ENCODE results near the gene CCDC8.
"Not testable (repeated sequence)": the region's sequence is repeated elsewhere in the genome, so short reads cannot be mapped to it uniquely, and the experiment has no call there.

CCDC8 gene

DNA sequence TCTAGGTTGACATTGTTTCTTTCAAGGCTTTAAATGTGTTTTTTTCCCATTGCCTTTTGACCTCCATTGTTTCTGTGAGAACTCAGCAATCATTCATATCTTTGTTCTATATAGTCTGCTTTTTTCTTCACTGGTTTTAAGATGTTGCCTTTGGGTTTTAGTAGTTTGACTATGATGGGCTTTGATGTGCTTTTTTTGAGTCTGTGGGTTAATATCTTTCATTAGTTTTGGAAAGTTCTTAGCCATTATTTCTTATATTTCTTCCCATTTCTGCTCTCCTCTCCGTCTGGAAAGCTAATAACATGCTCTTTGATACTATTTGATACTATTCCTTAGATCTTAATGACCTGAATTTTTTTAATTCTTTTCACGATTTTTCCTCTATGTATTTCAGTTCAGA is 32.7 kb downstream of the CCDC8 start:
- DNase-seq (ENCODE audit: low read depth) = no peak

DNA sequence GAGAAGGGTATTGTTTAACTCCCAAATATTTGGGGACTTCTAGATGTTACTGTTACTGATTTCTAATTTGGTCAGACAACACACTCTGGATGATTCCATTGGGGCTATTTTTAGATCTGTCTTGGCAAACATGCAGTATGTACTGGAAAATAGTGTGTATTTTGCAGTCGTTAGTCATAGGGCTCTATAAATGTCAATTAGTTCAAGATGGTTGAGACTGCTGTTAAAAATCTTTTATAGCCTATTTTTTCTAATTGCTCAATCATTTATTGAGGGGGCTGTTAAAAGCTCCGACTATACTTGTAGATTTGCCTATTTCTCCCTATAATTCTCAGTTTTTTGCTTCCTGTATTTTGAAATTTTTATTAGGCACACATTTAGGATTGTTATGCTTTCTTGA is 35.1 kb downstream of the CCDC8 start:
- peak; percentile 79 for DNase-seq (ENCODE audit: low read depth)

DNA sequence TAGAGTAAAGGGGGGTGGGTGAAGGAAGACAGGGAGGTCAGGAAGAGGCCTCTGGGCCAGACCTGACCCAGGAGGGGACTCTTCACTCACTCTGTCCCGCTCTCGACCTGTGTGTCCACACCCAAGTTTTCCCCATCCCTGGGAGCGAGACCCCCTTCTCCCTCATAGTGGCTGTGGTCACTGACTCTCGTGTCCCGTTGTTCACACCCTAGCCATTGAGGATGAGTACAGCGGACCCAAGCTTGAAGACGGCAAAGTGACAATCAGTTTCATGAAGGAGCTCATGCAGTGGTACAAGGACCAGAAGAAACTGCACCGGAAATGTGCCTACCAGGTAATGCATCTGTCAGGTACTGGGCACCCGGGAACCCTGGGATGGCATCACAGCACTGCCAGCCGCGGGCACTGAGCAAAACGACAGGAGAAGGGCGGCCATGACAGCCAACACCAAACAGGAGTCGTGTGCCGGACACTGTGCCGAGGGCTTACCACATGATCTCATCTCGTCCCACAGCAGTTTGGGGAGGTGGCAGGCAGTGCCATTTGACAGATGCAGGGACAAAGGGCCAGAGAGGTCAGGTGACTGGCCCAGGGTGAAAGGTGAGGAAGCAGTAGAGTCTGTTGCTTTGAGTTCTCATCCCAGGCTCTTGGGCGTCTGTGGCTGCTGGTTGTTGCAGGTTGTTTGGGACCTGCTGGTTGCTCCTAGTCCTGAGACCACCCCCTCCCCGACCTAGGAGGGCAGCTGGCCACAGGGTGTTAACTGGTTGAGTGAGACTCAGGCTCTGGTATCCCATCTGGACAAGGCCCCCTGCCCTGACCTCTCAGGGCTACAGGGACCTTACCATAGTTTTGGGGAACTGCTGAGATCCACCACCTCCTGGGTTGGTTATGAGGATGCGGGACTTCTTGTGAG is 36.9 kb downstream of the CCDC8 start:
- no peak for DNase-seq (ENCODE audit: low read depth)

- DNase-seq (ENCODE audit: low read depth) = not testable (repeated sequence)
Measured at GRCh38 chr19:46375476-46376067, 37.8 kb downstream of the CCDC8 start.

- DNase-seq (ENCODE audit: low read depth) = no peak
Measured at GRCh38 chr19:46374536-46375475, 38.6 kb downstream of the CCDC8 start.

DNA sequence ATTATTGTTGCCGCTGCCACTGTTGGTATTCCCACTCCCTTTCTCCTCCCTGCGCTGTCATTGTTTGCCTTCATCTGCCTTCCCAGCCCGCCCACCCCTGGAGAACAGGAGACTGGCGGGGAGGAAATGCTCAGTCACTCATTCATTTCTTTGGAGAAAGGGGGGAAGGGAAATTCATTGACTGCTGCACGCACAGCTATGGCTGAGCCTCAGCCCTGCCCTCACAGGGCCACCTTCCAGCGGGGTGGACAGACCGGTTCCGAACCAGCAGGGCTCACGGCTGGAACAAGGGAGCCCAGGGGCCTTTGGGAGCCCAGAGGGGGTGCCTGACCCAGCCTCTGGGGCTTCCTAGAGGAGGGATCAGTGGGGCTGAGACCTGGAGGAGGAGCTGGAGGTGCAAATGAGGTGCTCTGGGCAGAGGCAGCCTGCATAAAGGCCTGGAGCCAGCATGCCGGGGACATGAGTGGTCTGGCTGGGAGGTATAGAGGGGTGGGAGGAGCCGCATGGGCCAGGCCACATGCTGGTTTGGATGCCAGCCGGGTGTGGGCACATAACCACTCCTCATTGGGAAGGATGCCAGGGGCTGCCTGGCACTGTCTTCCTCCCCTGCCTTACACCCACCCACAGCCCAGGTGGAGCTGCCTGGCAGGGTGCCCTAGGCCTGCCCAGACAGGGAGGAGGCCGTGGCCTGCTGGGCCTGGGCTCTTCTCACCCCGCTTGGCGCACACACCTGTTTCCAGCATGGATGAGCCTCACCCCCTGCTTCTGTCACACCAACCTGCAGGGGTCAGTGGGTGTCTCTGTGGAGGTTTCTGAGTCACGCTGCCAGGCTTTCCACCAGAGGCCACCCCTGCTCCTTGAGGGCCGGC is 39.6 kb downstream of the CCDC8 start:
- DNase-seq (ENCODE audit: low read depth) = peak; percentile 56

DNA sequence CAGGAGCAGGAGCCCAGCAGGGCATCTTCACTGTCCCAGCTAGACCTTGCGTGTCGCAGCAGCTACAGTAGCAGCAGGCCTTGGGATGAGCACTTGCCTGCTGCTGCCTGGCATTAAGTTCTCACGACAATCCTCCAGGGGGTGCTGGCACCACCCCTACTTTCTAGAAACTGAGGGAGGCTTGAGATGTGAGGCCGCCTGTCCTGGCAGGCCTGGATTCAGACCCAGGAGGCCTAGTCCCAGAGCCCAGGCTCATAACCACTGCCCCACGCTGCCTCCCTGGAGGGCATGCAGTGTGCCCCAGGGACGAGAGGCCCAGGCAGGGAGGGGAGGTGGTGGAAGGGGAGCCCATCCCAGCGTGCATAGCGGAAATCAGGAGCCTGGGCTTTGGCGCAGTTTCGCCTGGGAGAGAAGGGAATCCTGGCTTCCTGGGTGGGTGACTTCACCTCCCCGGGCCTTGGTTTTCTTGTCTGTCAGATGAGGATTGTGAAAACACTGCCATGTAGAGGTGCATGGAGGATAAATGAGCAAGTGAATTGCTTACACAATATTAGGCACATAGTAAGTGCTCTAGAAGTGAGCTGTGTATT is 40.4 kb downstream of the CCDC8 start:
- peak; percentile 58 for DNase-seq (ENCODE audit: low read depth)

DNA sequence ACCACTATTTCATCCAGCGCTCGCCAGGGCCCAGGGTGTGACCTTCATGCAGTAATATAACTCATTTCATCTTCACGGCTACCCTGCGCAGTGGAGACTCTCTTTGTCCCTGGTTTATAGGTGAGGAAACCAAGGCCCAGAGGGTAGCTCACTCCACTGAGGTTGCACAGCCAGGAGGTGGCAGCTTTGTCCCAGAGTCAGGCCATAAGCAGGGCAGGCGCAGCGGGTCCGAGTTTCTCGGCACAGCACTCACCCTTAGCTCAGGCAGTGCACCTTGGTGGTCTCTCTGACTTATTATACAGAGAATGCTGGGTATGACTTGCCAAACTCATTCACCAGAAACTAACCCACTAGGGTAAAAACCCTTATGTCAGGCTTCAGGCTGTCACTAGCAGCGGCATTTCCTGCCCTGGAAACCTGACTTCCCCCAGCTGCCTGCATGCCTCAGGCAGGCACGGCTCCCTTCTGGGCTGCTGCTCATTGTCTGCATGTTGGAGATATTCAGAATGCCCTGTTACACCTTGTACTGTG is 41.9 kb downstream of the CCDC8 start:
- DNase-seq (ENCODE audit: low read depth) = no peak

DNA sequence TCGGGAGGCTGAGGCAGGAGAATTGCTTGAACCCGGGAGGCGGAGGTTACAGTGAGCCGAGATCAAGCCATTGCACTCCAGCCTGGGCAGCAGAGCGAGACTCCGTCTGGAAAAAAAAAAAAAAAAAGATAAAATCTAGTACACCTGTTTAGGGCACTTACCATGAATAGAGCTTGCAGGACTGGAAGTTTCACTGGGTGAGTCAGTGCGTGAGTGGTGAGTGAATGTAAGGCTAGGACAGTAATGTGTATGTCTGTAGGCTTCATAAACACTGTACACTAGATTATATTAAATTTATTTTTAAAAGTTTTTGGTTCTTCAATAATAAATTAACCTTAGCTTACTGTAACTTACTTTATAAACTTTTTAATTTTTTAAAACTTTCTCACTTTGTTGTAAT is 43.5 kb downstream of the CCDC8 start:
- no peak for DNase-seq (ENCODE audit: low read depth)

DNA sequence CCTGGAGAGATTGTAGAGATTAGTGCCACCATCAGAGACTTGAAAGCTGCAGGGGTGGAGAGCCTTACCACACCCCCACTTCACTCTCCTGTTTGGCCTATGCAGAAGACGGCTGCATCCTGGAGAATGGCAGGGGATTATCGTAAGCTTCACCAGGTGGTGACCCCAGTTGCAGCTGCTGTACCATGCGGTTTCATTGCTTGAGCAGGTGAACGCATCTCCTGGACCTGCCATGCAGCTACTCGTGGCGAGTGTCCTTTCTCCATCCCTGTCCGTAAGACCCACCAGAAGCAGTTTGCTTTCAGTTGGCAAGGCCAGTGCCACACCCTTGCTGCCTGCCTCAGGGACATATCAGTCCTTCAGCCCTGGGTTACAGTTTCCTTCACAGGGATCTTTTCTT is 45.2 kb downstream of the CCDC8 start:
- DNase-seq (ENCODE audit: low read depth) = no peak

- no peak for DNase-seq (ENCODE audit: low read depth)
Measured at GRCh38 chr19:46367426-46367825, 45.9 kb downstream of the CCDC8 start.

GRCh38 chr19:46366620-46367292 is 46.6 kb downstream of the CCDC8 start:
- DNase-seq (ENCODE audit: low read depth) = no peak

DNA sequence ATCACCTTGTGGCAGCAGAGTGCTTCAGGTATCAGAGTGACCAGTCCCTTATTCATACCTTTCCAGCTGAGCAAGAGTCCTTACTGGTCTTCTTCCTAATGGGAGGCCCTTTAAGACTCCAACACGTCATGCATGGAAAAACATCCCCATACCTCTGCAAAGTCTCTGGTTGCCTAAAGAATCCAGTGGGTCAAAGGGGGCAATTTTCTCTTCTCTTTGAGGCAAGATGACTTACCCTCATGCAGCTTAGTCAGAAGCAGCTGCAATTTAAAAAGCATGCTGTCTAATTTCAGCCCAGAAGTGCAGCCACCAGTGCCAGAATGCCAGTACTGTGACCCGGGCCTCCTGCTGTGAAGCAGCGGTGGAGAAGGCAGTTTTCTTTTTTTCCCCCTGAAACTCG is 47.8 kb downstream of the CCDC8 start:
- no peak for DNase-seq (ENCODE audit: low read depth)

DNA sequence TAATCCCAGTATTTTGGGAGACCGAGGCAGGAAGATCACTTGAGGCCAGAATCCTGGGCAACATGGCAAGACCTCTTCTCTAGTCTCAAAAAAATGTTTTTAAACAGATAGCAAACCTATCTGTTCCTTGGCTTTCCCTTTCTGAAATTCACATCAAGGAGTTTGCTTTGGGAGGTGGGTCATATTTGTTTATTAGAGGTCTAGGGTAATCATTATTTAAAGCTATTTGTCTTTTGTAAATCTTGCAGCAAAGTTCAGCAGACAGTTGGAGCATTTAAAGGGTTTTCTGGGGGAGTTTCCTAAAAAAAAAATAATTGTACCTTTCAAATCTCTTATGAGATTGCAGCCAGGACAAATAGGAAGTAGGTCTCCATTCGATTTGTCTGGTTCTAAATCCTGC is 49.0 kb downstream of the CCDC8 start:
- no peak for DNase-seq (ENCODE audit: low read depth)

DNA sequence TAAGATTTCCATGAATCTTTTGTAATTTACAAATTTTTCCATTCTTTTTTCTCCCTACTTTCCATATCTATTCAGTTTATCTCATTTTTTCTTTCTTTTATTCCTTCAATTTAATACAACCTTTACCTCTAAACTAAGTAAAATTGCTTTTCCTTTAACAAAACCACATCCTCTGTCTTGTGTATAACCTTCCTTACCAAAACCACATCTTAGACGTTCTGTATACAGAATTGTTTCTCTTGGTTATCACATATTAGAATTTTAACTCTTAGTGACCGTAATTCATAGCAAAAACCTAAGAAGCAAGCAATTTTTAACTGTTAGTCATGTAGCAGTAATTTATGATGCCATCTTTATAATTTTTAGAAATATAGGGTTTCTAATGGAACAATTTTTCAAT is 51.4 kb downstream of the CCDC8 start:
- DNase-seq (ENCODE audit: low read depth) = peak; percentile 68

Measured in iris pigment epithelial cell (primary cell).